ENCODE results near the gene ADGRD2.

GRCh38 chr9:124450931-124451661 lies 845 bp downstream of the ADGRD2 start:
- TF ChIP-seq POLR2A (IDR thresholded peaks at IDR 0.05) (no peak), CTCF (IDR thresholded peaks at IDR 0.05) (no peak)

All from Peyer's patch (tissue), 4 donors.